HG03039 (cell line): ENCODE measurements around the gene MYOZ1.

Source experiments
- ATAC-seq: cut with Tn5 transposase; IDR thresholded peaks from one replicate; pipeline ENCODE4 v1.9.1; 2021; ENCODE audit warnings: mild to moderate bottlenecking, moderate library complexity; ENCODE audit not compliant: unreplicated experiment

MYOZ1 gene

GRCh38 chr10:73601486-73601921 is 39.8 kb downstream of the MYOZ1 start:
- ATAC-seq = no peak

GRCh38 chr10:73597346-73597745 is 43.9 kb downstream of the MYOZ1 start:
- no peak for ATAC-seq

GRCh38 chr10:73593812-73594211 is 47.5 kb downstream of the MYOZ1 start:
- no peak for ATAC-seq

- no peak for ATAC-seq
These were observed 48.2 kb downstream of the MYOZ1 start for GRCh38 chr10:73593110-73593509.

- no peak for ATAC-seq
These were observed 49.2 kb downstream of the MYOZ1 start for GRCh38 chr10:73591935-73592699.

GRCh38 chr10:73590881-73591799 is 50.1 kb downstream of the MYOZ1 start, which contains the start of gene USP54:
Gene USP54, minus strand, starts transcription at chr10:73591342. Its CDS starts 15,684 bp downstream, at chr10:73575658.
- ATAC-seq = no peak

- no peak for ATAC-seq
These were observed 51.6 kb downstream of the MYOZ1 start for GRCh38 chr10:73589563-73590126.

- no peak for ATAC-seq
These were observed 52.6 kb downstream of the MYOZ1 start for GRCh38 chr10:73588656-73589055.

- no peak for ATAC-seq
These were observed 54.7 kb downstream of the MYOZ1 start for GRCh38 chr10:73586583-73586984.

- no peak for ATAC-seq
These were observed 55.9 kb downstream of the MYOZ1 start for GRCh38 chr10:73585327-73585726.

- ATAC-seq = no peak
These were observed 56.5 kb downstream of the MYOZ1 start for GRCh38 chr10:73584737-73585136.

- no peak for ATAC-seq
These were observed 59.4 kb downstream of the MYOZ1 start for GRCh38 chr10:73581918-73582317.
